GM18499 (cell line): ENCODE data around the gene DAPK2.

ENCODE experiments used
- ATAC-seq: cut with Tn5 transposase; IDR thresholded peaks from one replicate; pipeline ENCODE4 v1.9.1; 2021; ENCODE audit warnings: moderate number of reproducible peaks; ENCODE audit not compliant: insufficient read depth, unreplicated experiment

Gene DAPK2

GRCh38 chr15:64029110-64029509 is 17.2 kb downstream of the DAPK2 start:
- no peak for ATAC-seq

DNA sequence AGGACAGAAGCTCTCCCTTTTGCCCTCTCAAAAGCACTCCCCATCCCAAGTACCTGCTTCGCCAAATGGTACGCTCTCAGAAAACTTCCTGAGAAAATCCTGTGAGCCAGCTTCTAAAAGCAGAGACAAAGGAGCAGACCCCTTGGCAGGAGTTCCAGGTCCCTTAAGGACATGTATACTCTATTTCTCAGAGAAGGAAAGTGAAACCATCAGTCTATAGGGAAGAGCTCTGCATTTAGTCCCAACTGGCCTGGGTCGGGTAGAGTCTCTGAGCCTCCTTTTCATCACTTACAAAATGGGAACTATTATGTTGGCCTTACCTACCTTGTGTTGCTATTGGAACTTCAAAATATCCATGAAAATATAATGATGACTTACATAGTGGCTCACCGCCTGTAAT is 19.7 kb downstream of the DAPK2 start:
- no peak for ATAC-seq

- no peak for ATAC-seq
Measured at GRCh38 chr15:64024172-64025050, 21.9 kb downstream of the DAPK2 start.

DNA sequence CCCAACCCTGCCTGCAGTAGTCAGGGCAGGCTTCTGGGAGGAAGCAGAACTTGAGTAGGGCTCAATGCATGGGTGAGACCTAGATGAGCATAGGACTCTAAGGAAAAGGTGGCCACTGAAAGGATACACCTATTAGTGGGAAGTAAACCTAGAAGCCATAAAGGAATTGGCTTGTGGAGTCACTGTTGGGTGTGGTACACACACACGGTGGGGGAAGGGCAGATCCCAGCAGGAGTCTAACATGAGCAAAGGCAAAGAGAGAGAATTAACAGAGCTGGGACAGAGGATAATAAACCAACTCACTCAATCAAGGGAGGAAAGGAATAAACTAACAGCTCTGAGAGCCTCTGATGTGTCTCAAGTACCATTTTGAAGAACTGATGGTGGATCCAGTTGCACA is 23.1 kb downstream of the DAPK2 start:
- no peak for ATAC-seq

- ATAC-seq = no peak
Measured at GRCh38 chr15:64022571-64022970, 23.7 kb downstream of the DAPK2 start.

GRCh38 chr15:64019764-64020163 is 26.5 kb downstream of the DAPK2 start:
- no peak for ATAC-seq

GRCh38 chr15:64017591-64018163 is 28.6 kb downstream of the DAPK2 start:
- no peak for ATAC-seq

GRCh38 chr15:64017082-64017588 is 29.1 kb downstream of the DAPK2 start:
- no peak for ATAC-seq

DNA sequence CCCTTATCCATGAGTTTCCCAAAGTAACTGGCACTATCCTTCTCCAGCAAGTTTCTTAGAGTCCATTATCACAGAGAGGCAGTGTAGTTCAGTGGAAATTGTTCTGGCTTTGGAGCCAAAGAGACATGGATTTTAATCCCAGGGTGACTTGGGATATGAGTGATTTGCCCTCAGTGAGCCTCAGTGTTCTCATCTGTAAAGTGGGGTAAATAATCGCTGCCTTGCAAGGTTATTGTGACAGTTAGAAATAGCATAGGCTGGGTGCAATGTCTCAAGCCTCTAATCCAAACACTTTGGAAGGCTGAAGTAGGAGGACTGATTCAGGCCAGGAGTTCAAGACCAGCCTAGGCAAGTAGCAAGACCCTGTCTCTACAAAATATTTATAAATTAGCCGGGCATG is 30.0 kb downstream of the DAPK2 start:
- no peak for ATAC-seq

DNA sequence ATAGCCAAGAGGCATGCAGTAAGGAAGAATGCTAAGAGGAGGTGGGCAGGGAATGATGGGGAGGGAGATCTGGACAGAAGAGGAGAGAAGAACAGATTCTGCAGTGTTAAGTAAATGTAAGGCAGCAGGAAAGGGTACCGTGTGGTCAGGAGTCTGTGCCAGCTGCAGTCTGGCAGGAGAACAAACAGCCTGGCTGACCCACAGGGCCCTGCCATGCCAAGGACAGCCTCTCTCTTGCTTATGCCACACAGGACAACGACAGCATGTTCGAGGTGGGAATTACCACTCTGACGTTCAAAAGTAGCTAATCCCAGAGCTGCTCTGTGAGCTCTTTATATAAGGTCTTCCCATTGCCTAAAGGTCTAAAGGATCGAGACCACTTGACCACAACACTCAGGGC is 31.3 kb downstream of the DAPK2 start:
- no peak for ATAC-seq

DNA sequence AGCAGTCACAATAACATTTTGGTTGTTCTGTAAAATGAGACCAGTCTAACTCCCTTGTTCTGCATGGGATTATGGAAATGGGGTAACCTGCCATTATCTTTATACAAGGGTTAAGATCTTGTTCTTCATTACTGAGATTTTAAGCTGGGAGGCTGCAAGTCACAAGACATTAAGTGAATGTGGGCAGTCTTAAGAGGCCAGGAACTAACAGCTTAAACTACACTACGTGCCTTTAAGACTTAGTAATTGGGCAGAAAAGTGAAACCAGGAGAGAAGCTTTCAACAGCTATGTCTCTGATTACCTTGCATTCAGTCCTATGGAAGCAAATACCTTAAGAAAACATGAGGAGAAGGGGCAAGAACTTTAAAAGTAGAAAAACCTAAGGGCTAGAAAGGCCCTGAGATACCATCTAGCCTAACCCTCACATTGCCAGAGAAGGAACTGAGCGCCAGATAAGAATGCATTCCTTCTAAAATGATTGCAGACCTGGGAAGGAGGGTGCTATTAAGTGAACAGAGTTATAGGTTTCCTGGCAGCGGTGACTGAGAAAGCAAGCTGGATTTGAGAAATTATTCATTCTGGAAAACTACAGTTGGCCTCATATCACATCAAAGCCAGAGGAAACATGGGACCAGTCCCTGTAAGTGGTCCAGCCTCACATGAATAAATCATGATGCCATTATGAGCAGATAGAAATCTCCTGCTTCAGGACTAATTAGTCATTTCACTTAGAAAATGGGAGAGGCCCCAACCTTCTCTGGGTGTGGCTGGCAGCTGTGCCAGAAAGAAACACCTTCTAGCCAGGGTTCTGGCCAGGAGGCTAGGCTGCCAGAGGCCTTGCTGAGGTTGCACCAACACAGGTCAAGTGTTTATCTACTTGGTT is 32.9 kb downstream of the DAPK2 start:
- no peak for ATAC-seq

- ATAC-seq = no peak
Measured at GRCh38 chr15:64011736-64012135, 34.5 kb downstream of the DAPK2 start.

GRCh38 chr15:64010719-64011118 is 35.6 kb downstream of the DAPK2 start:
- no peak for ATAC-seq

DNA sequence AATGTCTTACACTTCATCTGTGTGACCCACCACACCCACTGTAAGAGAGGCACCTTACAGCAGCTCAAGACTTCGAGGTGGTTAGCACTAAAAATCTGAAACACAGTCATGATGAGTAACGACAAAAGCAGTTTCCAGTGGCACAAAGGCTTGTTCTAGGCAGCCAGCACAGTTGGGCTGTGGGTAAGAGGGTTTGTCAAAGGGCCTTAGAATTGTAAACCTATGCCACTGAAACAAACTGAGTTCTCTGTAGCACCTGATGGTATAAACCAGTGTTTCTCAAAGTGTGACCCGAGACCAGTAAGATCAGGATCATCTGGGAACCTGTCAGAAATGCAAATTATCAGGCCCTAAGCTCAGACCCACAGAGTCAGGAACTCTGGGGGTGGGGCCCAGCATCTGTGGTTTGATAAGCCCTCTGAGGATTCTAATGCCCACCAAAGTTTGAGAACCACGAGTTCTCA is 36.5 kb downstream of the DAPK2 start:
- ATAC-seq = no peak

DNA sequence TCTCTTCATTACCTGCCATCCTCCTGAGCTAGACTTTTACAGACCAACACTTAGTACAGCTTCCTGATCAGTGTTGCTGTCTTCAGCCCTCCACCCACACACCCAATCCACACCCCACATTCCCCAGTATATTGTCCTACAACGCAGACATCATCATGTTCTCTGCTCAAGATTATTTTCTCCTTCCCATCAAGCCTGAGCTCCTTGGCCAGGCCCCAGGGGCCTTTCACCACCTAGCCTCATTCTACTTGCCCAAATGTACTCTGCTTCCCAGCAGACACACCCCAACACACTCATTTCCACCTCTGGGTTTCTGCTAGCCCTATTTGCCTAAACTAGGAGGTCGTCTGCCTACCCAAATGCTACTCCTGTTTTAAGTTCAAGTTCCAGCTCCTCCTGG is 37.0 kb downstream of the DAPK2 start:
- no peak for ATAC-seq

- ATAC-seq = no peak
Measured at GRCh38 chr15:64008177-64008576, 38.1 kb downstream of the DAPK2 start.

- no peak for ATAC-seq
Measured at GRCh38 chr15:64006642-64007041, 39.6 kb downstream of the DAPK2 start.

DNA sequence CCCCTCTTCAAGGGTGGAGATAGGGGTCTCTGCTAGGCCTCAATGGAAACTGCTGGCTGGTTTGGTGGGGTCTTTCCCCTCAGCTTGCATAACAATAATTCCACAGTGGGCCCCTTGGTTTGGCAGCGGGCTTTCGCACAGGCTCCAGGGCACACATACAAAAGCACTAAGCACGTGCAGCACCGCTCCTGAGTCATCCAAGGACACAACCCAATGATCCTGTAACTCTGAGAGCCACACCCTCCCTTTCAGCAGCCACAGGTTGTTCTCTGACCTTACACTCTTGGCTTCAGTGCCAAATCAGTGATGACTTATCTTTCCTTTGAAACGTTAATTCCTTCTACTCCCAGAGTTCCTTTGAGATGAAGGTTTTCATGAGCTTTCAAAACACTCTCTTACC is 41.7 kb downstream of the DAPK2 start:
- no peak for ATAC-seq

- ATAC-seq = no peak
Measured at GRCh38 chr15:64004056-64004455, 42.2 kb downstream of the DAPK2 start.

- no peak for ATAC-seq
Measured at GRCh38 chr15:64003182-64003581, 43.1 kb downstream of the DAPK2 start.

GRCh38 chr15:64001148-64001547 is 45.1 kb downstream of the DAPK2 start:
- no peak for ATAC-seq
